ENCODE data around the gene C4B.
"Not testable (repeated sequence)": the region's sequence is repeated elsewhere in the genome, so short reads cannot be mapped to it uniquely, and the experiment has no call there.

The C4B gene

DNA sequence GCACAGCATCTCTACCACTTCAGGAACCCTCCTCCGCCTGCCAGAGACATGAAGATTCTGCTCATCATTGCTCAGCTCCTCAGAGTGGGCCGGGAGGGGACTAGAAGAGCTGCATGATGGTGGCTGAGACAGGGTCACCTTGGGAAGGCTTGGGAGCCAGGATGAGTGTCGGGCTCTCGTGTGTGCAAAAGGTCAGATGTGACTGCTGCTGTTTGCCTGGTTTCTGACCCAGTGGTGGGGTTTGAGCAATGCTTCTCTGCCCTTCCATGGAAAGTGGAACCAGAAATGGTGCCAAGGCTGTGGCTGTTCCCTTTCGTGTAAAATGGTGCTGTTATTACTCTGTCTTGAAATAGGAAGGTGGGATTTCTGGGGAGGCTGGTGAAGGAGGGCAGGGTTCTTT is 33.6 kb upstream of the C4B start:
- DNase-seq (ENCODE audit: low spot score): not testable (repeated sequence)

DNA sequence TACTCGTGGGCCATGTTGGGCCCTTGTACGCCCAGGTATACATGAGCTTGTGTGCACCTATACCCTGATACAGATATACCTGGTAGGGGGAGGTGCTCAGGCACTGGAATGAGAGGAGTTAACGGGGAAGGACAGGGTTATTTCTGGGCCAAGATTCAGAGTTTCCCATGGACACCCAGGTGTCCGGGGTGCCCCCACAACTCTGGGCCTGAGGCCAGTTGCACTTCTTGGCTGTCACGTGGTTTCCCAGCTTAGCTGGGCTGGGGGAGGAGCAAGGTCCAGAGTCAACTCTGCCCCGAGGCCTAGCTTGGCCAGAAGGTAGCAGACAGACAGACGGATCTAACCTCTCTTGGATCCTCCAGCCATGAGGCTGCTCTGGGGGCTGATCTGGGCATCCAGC is 32.9 kb upstream of the C4B start, which contains the start of gene C4A:
TSS of gene C4A (plus strand) at position 314 of the 400 bp plus-strand sequence. CDS start at position 365, 51 bp downstream.
- DNase-seq (ENCODE audit: low spot score): not testable (repeated sequence)

DNA sequence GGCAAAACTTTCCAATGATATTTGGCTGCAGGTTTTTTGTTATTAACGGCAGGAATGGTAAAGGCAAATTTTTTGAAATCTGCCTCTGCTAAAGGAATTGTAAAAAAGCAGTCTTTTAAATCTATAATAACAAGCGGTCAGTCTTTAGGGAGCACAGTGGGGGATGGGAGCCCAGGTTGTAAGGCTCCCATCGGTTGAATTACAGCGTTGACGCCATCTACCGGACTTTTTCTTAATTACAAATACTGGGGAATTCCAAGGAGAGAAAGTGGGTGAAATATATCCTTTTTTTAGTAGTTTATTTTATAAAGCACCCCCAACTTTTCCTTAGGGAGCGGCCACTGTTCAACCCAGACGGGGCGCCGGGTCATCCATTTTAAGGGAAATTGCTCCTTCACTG is 25.2 kb upstream of the C4B start:
- DNase-seq (ENCODE audit: low spot score): not testable (repeated sequence)

DNA sequence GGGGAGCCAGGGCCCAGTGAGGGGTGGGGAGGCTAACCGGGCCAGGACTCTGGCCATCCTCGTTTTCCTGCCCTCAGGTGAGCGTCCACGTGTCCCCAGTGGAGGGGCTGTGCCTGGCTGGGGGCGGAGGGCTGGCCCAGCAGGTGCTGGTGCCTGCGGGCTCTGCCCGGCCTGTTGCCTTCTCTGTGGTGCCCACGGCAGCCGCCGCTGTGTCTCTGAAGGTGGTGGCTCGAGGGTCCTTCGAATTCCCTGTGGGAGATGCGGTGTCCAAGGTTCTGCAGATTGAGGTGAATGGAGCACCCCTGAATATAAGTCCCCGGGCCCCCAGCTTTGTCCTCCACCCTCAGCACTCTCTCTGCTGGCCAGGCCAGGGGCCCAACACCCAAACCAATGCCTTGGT is 20.2 kb upstream of the C4B start:
- DNase-seq (ENCODE audit: low spot score): not testable (repeated sequence)

DNA sequence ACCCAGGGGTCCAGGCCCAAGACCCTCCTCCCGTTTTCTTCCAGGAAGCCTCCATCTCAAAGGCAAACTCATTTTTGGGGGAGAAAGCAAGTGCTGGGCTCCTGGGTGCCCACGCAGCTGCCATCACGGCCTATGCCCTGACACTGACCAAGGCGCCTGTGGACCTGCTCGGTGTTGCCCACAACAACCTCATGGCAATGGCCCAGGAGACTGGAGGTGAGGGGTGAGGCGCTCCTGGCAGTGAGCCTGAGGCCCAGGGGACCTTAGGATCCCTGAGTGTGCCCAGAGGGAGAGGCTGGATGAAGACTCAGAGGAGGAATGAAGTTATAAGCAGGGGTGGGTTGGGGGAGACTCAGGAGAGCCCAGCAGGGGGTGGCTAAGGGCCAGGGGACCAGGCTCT is 18.2 kb upstream of the C4B start:
- DNase-seq (ENCODE audit: low spot score): not testable (repeated sequence)

DNA sequence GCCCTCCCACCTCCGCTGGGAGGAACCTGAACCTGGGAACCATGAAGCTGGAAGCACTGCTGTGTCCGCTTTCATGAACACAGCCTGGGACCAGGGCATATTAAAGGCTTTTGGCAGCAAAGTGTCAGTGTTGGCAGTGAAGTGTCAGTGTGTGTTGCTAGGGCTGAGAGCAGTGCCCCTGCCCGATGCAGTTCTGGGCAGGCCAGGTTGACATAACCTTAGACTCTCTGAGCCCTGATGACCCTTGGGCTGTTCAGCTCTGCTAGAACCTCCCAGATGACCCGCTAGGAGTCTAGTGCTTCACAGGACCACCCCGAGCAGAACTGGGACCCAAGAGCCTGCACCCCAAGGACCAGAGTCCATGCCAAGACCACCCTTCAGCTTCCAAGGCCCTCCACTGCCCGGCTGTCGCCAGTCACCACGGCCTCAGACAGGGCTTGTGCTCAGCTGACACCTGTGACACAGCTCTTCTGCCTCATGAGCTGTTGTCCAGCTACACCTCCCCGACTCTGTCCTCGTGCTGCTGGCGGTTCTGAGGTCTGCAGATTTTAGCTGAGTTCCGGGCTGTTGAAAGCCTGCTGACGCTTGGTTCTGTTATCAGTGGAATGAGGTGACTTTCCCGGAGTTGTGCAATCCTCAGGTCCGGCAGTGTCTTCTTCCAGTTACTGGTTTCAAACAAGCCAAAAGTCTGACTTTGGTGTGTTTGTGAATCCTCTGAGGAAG is 11.9 kb upstream of the C4B start:
- not testable (repeated sequence) for DNase-seq (ENCODE audit: low spot score)

DNA sequence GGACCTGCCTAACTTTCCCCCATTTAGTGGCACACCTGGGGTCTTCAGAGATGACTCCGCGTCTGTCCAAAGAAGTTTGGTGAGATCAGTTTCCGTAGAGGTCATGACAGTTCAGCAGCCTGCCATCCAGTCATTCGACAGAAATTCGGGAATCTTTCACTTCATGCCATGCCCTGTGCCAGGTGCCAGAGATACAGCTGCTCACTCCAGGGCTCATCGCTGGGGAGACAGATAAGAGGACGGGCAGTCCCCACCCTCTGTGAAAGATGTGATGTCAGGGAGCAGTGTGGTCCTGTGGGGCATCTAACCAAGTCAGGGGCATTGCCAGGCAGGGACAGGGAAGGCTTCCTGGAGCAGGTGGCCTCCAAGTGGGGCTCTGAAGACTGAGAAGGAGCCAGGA is 11.3 kb upstream of the C4B start:
- DNase-seq (ENCODE audit: low spot score): not testable (repeated sequence)

DNA sequence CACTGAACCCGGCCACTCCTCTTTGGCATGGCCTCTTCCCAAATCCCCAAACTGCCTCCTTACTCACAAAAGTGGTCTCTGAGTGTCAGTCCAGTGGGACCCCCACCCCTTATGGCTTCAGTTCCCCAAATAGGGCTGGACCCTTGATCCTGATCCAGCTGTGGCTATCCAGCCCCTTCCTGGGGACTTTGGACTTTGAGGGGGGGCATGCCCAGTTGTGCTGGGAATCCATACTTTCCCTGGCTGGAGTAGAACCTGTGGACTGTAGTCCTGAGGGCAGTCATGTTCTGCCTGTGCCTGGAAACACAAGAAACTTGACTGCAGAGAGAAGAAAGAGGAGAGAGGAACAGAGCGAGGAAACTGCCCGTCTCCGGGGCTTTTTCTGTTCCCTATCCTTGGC is 10.2 kb upstream of the C4B start:
- not testable (repeated sequence) for DNase-seq (ENCODE audit: low spot score)

DNA sequence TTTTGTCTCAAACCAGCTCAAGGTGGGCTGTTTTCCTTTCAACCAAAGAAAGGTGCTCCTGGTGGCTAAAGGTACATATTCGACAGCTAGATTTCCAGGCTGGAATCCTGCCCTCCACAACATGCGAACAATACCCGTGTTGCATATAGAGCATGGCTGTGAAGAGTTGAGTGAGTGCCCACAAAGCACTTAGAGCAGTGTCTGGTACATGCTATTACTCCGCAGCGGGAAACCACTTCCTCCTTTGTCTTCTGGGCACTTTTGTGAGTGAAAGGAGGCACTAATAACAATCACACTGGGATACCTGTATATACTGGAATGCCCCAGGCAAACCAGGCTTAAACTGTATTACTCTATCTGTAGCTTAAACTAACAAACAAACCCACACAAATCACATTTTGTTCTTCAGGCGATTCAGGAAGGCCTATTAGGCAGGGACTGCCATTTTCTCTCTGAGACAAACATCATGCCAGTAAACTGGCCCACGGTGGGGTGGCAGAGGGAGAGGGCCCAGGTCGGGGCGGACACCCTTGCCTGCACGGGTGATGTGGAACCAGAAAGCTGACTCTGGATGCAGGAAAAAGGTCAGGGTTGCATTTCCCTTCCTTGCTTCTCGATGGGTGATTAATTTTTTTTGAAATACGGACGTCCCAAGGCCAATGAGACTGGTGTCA is 9.6 kb upstream of the C4B start:
- not testable (repeated sequence) for DNase-seq (ENCODE audit: low spot score)

DNA sequence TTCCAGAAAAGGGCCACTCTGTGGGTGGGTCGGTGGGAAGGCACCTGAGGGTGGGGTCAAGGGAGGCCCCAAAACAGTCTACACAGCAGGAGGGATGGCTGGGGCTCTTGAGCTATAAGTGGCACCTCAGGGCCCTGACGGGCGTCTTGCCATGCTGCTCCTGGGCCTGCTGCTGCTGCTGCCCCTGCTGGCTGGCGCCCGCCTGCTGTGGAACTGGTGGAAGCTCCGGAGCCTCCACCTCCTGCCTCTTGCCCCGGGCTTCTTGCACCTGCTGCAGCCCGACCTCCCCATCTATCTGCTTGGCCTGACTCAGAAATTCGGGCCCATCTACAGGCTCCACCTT is 9.1 kb upstream of the C4B start:
- not testable (repeated sequence) for DNase-seq (ENCODE audit: low spot score)

DNA sequence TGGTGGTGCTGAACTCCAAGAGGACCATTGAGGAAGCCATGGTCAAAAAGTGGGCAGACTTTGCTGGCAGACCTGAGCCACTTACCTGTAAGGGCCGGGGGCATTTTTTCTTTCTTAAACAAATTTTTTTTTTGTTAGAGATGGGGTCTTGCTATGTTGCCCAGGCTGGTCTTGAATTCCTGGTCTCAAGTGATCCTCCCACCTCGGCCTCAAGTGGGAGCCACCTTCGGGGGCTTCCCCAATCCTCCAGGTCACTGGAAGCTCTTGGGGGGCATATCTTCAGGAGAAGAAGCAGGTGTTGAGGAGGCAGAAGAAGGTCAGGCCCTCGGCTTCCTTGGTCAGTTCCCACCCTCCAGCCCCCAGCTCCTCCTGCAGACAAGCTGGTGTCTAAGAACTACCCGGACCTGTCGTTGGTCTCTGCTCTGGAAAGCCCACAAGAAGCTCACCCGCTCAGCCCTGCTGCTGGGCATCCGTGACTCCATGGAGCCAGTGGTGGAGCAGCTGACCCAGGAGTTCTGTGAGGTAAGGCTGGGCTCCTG is 8.5 kb upstream of the C4B start:
- DNase-seq (ENCODE audit: low spot score): not testable (repeated sequence)

DNA sequence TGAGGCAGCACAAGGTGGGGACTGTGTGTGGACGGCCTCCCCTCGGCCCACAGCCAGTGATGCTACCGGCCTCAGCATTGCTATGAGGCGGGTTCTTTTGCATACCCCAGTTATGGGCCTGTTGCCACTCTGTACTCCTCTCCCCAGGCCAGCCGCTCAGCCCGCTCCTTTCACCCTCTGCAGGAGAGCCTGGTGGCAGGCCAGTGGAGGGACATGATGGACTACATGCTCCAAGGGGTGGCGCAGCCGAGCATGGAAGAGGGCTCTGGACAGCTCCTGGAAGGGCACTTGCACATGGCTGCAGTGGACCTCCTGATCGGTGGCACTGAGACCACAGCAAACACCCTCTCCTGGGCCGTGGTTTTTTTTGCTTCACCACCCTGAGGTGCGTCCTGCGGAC is 7.5 kb upstream of the C4B start:
- DNase-seq (ENCODE audit: low spot score): not testable (repeated sequence)

DNA sequence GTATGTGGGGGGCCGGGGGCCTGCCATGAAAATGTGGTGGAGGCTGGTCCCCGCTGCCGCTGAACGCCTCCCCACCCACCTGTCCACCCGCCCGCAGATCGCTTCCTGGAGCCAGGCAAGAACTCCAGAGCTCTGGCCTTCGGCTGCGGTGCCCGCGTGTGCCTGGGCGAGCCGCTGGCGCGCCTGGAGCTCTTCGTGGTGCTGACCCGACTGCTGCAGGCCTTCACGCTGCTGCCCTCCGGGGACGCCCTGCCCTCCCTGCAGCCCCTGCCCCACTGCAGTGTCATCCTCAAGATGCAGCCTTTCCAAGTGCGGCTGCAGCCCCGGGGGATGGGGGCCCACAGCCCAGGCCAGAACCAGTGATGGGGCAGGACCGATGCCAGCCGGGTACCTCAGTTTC is 6.6 kb upstream of the C4B start:
- not testable (repeated sequence) for DNase-seq (ENCODE audit: low spot score)

DNA sequence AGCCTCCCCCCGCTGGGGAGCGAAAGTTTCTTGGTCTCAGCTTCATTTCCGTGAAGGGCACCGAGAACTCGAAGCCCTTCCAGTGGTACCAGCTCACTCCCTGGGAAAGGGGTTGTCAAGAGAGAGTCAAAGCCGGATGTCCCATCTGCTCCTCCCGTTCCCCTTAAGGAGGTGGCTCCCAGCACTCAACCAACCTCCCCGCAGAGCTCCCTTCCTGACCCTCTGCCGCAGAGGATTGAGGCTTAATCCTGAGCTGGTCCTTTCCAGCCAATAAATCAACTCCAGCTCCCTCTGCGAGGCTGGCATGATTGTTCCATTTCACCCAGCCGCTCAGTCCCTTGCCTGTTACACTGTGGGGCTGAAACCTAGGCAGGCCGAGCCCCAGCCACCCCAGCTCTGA is 6.0 kb upstream of the C4B start:
- not testable (repeated sequence) for DNase-seq (ENCODE audit: low spot score)

DNA sequence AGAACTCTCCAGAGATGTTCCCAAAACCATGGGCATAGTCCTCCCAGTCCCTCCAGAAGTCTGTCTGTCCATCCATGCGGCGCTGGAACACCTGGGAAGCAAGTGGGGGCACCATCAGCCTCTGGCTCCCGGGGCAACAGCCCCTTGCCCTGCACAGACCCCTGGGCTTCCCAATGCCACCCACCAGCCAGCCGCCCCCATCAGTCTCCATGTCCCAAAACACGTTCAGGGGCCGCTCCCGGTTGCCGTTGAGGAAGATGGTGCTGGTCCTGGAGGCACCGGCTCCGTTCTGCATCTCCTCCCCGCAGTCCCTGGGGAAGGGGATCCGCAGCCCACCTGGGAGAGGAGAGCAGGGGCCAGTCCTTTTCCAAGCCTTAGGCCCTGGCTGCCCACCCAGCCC is 5.1 kb upstream of the C4B start:
- DNase-seq (ENCODE audit: low spot score): not testable (repeated sequence)

DNA sequence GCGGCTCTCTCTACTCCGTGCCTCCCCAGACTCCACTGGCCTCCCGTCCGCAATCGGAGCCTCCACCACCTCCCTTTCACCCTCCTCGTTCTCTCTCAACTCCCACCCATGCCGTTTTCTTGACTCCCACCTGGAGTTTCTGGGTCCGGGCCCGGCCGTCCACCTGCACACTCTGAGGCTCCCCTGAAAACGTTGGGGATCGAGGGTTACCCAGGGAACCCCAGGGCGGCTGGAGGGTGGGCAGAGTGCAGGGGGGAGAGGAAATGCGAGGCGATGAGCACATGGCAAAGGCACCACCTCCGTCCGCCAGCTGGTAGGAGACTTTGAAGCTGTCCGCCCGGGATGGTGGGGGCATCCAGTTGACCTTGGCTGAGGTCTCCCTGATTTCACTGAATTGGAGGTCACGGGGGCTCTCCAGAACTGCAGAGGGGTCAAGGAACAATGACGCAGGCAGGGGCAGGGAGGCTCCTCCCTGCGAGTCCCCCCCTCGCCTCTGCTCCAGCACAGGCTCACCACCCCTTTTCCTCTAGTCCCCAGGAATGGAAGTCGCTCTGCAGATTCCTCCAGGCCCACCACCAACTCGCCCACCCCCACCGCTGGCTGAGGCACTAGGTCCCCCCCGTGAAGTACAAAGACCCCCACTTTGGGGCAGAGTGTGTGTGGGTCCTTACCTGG is 3.6 kb upstream of the C4B start:
- not testable (repeated sequence) for DNase-seq (ENCODE audit: low spot score)

DNA sequence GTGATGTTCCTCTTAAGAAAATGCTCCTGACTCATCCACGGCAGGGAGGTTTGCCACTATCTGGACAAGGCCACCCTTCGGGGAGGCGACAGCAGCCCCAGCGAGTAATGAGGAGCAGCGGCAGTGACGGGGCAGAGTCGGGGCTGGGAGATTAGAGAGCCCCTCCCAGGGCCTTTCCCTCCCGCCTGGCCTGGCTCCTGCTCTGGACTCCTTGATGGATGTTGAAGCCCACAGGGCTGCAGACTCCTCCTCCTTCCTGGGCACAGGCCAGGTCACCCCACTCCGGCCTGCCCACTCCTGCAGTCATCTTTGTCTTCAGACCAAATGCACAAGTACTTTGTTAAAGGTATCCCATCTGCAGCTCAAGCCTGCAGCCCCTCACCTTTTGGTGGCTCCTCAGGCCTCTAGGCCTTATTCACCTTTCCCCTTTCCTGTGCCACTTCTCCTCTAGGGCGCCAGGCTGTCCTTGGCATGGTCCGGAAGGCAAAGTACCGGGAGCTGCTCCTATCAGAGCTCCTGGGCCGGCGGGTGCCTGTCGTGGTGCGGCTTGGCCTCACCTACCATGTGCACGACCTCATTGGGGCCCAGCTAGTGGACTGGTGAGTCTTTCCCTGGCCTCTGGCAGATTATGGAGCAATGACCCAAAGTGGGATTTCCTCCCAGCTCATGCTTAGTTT is 1.5 kb upstream of the C4B start:
- not testable (repeated sequence) for DNase-seq (ENCODE audit: low spot score)

DNA sequence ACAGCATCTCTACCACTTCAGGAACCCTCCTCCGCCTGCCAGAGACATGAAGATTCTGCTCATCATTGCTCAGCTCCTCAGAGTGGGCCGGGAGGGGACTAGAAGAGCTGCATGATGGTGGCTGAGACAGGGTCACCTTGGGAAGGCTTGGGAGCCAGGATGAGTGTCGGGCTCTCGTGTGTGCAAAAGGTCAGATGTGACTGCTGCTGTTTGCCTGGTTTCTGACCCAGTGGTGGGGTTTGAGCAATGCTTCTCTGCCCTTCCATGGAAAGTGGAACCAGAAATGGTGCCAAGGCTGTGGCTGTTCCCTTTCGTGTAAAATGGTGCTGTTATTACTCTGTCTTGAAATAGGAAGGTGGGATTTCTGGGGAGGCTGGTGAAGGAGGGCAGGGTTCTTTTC is 857 bp upstream of the C4B start:
- DNase-seq (ENCODE audit: low spot score): not testable (repeated sequence)

DNA sequence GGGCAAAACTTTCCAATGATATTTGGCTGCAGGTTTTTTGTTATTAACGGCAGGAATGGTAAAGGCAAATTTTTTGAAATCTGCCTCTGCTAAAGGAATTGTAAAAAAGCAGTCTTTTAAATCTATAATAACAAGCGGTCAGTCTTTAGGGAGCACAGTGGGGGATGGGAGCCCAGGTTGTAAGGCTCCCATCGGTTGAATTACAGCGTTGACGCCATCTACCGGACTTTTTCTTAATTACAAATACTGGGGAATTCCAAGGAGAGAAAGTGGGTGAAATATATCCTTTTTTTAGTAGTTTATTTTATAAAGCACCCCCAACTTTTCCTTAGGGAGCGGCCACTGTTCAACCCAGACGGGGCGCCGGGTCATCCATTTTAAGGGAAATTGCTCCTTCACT is 7.5 kb downstream of the C4B start:
- DNase-seq (ENCODE audit: low spot score): not testable (repeated sequence)

DNA sequence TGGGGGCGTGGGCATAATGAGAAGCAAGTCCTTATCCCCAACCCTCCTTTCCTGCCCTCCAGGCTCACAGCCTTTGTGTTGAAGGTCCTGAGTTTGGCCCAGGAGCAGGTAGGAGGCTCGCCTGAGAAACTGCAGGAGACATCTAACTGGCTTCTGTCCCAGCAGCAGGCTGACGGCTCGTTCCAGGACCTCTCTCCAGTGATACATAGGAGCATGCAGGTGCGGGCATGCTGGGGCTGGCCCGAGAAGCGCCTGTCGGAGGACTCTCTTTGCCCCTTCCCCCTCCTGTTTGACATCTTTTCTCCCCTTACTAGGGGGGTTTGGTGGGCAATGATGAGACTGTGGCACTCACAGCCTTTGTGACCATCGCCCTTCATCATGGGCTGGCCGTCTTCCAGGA is 14.0 kb downstream of the C4B start:
- DNase-seq (ENCODE audit: low spot score): not testable (repeated sequence)

DNA sequence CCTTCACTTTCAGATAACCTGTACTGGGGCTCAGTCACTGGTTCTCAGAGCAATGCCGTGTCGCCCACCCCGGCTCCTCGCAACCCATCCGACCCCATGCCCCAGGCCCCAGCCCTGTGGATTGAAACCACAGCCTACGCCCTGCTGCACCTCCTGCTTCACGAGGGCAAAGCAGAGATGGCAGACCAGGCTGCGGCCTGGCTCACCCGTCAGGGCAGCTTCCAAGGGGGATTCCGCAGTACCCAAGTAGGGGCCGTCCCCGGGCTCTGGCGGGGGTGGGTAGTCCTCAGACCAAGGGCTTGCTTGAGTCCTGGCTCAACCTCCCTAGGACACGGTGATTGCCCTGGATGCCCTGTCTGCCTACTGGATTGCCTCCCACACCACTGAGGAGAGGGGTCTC is 15.0 kb downstream of the C4B start:
- DNase-seq (ENCODE audit: low spot score): not testable (repeated sequence)

All from HuH-7 (cell line).